DMS53 treated with DMSO at 0.1 percent for 48 hours (cell line): ENCODE results near the gene ZNF169.
"Not testable (repeated sequence)": the region's sequence is repeated elsewhere in the genome, so short reads cannot be mapped to it uniquely, and the experiment has no call there.

Source experiments
- DNase-seq: peaks from one replicate; lab custom pipeline; 2025; ENCODE audit not compliant: unreplicated experiment; lab: John Stamatoyannopoulos, UW

The ZNF169 gene

DNA sequence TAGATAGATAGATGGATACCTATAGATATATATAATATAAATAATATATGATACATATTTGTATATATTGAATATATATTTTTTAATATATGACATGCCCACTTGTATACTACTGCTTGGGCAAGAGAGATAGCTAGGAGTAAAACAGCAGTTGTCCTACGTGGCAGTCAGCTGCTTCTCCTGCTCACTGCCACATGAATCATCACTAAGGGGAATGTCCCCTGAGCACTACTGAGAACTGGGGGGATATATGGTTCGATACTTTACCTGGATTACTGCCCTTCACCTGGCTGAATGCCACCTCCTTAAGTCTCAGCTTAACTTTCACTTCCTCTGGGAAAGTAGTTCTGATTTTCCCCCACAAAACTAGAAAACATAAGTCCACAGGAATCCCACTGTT lies 82.6 kb downstream of the ZNF169 start:
- DNase-seq = not testable (repeated sequence)

DNA sequence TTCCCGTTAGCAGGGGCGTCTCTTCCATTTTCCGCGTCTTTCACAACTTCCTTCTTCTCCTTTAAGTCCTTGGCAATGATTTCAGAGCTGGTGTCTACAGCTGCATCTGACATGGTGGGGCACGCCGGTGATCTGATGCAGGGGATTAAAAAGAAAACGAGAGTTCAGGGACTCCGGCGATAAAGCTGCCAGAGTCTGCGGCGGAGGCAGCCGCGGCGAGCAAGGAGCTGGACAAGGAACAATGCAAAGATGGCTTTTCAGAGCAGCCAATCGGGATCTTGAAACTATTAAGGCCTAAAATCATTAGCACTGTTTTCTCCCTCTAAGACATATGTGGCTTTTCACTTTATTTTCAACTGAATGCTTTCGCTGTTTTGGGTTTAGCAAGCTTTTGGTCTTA lies 88.4 kb downstream of the ZNF169 start:
- DNase-seq = not testable (repeated sequence)

DNA sequence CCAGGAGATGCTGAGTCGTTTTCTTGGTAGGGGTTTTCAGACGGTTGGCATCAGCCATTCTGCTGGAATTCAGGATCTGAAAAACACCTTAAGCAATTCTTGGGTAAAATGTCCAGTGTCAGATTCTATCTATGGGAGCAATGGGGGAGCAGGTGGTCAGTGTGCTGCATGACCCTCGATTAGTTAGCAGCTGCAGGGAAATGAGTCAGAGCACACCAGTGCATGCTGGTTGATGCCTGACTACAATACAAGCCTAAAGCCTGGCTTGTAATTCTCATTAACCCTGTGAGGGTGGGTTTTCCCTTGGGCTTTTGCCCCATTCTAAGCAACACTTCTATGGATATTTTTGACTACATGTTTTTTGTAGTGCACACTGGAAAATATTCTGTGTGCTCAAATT lies 89.7 kb downstream of the ZNF169 start:
- DNase-seq = not testable (repeated sequence)
